ENCODE data around the gene SH3PXD2A.

DNA sequence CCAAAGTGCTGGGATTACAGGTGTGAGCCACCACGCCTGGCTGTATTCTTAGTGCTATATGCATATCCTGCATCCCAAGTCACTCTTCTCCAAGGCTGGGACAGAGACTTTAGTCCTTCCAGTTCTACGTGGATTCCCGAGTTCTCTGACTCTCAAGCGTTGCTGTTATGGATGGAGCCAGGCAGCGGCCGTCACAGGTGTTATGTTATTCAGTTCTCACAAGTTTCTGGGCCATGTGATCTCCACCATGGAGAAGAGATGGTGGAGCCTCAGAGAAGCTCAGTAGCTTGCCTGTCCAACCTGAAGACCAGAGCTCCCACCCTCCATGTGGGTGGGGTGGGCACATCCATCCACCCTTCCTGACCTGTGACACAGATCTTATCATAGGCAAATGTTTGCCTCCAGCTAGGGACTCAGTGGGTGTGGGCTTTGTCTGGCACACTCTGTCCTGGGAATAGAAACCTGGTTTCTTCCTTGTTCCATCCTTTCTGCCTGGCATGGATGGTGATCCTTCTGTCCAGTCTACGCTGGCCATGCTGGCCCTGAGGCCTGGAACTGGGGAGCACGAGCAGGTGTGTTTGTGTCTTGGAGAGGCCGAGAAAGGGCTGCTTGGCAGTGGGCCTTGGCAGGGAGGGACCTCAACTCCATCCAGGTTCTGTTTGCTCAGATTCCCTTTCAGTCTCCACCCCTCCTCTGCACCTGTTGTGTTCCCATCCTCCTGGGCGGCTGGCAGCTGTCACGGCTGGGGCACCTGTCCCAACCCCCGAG is 306.6 kb downstream of the SH3PXD2A start:
- no peak for TF ChIP-seq EZH2 (IDR thresholded peaks at IDR 0.05; ENCODE audit: low read depth, unreplicated experiment)
- TF ChIP-seq, protein P1, sequence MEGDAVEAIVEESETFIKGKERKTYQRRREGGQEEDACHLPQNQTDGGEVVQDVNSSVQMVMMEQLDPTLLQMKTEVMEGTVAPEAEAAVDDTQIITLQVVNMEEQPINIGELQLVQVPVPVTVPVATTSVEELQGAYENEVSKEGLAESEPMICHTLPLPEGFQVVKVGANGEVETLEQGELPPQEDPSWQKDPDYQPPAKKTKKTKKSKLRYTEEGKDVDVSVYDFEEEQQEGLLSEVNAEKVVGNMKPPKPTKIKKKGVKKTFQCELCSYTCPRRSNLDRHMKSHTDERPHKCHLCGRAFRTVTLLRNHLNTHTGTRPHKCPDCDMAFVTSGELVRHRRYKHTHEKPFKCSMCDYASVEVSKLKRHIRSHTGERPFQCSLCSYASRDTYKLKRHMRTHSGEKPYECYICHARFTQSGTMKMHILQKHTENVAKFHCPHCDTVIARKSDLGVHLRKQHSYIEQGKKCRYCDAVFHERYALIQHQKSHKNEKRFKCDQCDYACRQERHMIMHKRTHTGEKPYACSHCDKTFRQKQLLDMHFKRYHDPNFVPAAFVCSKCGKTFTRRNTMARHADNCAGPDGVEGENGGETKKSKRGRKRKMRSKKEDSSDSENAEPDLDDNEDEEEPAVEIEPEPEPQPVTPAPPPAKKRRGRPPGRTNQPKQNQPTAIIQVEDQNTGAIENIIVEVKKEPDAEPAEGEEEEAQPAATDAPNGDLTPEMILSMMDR (conservative IDR thresholded peaks at IDR 0.05; ENCODE audit: low read depth in 2 of 2), result no peak
- TF ChIP-seq JUNB (IDR thresholded peaks at IDR 0.05; ENCODE audit: unreplicated experiment), result no peak
- TF ChIP-seq CREB1 (CRISPR knock-in tag; IDR thresholded peaks at IDR 0.05; ENCODE audit: low read depth), result no peak
- TF ChIP-seq EZH2phosphoT487 (IDR thresholded peaks at IDR 0.05; ENCODE audit: unreplicated experiment), result no peak
- no peak for TF ChIP-seq POLR2AphosphoS5 (IDR thresholded peaks at IDR 0.05; ENCODE audit: low read depth)
- TF ChIP-seq NANOG (IDR thresholded peaks at IDR 0.05; ENCODE audit: borderline replicate concordance), result no peak
- TF ChIP-seq ZNF331 (CRISPR knock-in tag; IDR thresholded peaks at IDR 0.05; ENCODE audit: low read depth), result no peak
- TF ChIP-seq, protein P2, sequence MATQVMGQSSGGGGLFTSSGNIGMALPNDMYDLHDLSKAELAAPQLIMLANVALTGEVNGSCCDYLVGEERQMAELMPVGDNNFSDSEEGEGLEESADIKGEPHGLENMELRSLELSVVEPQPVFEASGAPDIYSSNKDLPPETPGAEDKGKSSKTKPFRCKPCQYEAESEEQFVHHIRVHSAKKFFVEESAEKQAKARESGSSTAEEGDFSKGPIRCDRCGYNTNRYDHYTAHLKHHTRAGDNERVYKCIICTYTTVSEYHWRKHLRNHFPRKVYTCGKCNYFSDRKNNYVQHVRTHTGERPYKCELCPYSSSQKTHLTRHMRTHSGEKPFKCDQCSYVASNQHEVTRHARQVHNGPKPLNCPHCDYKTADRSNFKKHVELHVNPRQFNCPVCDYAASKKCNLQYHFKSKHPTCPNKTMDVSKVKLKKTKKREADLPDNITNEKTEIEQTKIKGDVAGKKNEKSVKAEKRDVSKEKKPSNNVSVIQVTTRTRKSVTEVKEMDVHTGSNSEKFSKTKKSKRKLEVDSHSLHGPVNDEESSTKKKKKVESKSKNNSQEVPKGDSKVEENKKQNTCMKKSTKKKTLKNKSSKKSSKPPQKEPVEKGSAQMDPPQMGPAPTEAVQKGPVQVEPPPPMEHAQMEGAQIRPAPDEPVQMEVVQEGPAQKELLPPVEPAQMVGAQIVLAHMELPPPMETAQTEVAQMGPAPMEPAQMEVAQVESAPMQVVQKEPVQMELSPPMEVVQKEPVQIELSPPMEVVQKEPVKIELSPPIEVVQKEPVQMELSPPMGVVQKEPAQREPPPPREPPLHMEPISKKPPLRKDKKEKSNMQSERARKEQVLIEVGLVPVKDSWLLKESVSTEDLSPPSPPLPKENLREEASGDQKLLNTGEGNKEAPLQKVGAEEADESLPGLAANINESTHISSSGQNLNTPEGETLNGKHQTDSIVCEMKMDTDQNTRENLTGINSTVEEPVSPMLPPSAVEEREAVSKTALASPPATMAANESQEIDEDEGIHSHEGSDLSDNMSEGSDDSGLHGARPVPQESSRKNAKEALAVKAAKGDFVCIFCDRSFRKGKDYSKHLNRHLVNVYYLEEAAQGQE (IDR thresholded peaks at IDR 0.05; ENCODE audit: unreplicated experiment), result no peak
- TF ChIP-seq, protein P3, sequence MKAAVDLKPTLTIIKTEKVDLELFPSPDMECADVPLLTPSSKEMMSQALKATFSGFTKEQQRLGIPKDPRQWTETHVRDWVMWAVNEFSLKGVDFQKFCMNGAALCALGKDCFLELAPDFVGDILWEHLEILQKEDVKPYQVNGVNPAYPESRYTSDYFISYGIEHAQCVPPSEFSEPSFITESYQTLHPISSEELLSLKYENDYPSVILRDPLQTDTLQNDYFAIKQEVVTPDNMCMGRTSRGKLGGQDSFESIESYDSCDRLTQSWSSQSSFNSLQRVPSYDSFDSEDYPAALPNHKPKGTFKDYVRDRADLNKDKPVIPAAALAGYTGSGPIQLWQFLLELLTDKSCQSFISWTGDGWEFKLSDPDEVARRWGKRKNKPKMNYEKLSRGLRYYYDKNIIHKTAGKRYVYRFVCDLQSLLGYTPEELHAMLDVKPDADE (IDR thresholded peaks at IDR 0.05), result no peak
- TF ChIP-seq STAT1 (IDR thresholded peaks at IDR 0.05; ENCODE audit: unreplicated experiment), result no peak
- no peak for TF ChIP-seq ZNF114 (CRISPR knock-in tag; IDR thresholded peaks at IDR 0.05)
- TF ChIP-seq, protein P4, sequence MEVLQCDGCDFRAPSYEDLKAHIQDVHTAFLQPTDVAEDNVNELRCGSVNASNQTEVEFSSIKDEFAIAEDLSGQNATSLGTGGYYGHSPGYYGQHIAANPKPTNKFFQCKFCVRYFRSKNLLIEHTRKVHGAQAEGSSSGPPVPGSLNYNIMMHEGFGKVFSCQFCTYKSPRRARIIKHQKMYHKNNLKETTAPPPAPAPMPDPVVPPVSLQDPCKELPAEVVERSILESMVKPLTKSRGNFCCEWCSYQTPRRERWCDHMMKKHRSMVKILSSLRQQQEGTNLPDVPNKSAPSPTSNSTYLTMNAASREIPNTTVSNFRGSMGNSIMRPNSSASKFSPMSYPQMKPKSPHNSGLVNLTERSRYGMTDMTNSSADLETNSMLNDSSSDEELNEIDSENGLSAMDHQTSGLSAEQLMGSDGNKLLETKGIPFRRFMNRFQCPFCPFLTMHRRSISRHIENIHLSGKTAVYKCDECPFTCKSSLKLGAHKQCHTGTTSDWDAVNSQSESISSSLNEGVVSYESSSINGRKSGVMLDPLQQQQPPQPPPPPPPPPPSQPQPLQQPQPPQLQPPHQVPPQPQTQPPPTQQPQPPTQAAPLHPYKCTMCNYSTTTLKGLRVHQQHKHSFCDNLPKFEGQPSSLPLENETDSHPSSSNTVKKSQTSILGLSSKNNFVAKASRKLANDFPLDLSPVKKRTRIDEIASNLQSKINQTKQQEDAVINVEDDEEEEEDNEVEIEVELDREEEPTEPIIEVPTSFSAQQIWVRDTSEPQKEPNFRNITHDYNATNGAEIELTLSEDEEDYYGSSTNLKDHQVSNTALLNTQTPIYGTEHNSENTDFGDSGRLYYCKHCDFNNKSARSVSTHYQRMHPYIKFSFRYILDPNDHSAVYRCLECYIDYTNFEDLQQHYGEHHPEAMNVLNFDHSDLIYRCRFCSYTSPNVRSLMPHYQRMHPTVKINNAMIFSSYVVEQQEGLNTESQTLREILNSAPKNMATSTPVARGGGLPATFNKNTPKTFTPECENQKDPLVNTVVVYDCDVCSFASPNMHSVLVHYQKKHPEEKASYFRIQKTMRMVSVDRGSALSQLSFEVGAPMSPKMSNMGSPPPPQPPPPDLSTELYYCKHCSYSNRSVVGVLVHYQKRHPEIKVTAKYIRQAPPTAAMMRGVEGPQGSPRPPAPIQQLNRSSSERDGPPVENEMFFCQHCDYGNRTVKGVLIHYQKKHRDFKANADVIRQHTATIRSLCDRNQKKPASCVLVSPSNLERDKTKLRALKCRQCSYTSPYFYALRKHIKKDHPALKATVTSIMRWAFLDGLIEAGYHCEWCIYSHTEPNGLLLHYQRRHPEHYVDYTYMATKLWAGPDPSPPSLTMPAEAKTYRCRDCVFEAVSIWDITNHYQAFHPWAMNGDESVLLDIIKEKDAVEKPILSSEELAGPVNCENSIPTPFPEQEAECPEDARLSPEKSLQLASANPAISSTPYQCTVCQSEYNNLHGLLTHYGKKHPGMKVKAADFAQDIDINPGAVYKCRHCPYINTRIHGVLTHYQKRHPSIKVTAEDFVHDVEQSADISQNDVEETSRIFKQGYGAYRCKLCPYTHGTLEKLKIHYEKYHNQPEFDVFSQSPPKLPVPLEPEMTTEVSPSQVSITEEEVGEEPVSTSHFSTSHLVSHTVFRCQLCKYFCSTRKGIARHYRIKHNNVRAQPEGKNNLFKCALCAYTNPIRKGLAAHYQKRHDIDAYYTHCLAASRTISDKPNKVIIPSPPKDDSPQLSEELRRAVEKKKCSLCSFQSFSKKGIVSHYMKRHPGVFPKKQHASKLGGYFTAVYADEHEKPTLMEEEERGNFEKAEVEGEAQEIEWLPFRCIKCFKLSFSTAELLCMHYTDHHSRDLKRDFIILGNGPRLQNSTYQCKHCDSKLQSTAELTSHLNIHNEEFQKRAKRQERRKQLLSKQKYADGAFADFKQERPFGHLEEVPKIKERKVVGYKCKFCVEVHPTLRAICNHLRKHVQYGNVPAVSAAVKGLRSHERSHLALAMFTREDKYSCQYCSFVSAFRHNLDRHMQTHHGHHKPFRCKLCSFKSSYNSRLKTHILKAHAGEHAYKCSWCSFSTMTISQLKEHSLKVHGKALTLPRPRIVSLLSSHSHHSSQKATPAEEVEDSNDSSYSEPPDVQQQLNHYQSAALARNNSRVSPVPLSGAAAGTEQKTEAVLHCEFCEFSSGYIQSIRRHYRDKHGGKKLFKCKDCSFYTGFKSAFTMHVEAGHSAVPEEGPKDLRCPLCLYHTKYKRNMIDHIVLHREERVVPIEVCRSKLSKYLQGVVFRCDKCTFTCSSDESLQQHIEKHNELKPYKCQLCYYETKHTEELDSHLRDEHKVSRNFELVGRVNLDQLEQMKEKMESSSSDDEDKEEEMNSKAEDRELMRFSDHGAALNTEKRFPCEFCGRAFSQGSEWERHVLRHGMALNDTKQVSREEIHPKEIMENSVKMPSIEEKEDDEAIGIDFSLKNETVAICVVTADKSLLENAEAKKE (CRISPR knock-in tag; IDR thresholded peaks at IDR 0.05), result no peak
